Effector memory CD8-positive, alpha-beta T cell (primary cell): ENCODE data around the gene SMIM27.
A peak's percentile ranks its signal among the peaks of the same experiment; 100 is the strongest.

Experiments used
- ATAC-seq: fragments of 150-1000 bp; cut with Tn5 transposase; replicated peaks from 2 replicates; pipeline ENCODE4 v1.10.0; 2021; ENCODE audit warnings: mild to moderate bottlenecking, moderate library complexity
- DNase-seq, 3 experiments: peaks; one replicate each; pipeline ENCODE4 v3.0.0; 2021
- H3K27ac Mint-ChIP-seq, 2 donors: one replicate each; pipeline ENCODE4 v1.8.0; 2022; ENCODE audit warnings: mild to moderate bottlenecking in 2 of 2, mixed read lengths in 2 of 2, moderate library complexity in 2 of 2
- H3K27me3 Mint-ChIP-seq, 2 donors: one replicate each; pipeline ENCODE4 v1.8.0; 2022; ENCODE audit warnings: mixed read lengths in 2 of 2
- H3K36me3 Mint-ChIP-seq: one replicate; pipeline ENCODE4 v1.8.0; 2022; ENCODE audit warnings: mild to moderate bottlenecking, moderate library complexity, mixed read lengths; ENCODE audit not compliant: insufficient read depth
- H3K4me1 Mint-ChIP-seq, 2 donors: one replicate each; pipeline ENCODE4 v1.8.0; 2022; ENCODE audit warnings: low read depth in 2 of 2, mixed read lengths in 2 of 2
- H3K4me3 Mint-ChIP-seq, 2 donors: one replicate each; pipeline ENCODE4 v1.8.0; 2022; ENCODE audit warnings: mild to moderate bottlenecking in 2 of 2, mixed read lengths in 2 of 2, moderate library complexity in 2 of 2
- H3K9me3 Mint-ChIP-seq, 2 donors: one replicate each; pipeline ENCODE4 v1.8.0; 2022; ENCODE audit warnings: mixed read lengths in 2 of 2

The SMIM27 gene

GRCh38 chr9:32571969-32572899, 20.1 kb downstream of the SMIM27 start:
- H3K4me3 Mint-ChIP-seq: peak overlapping the region; percentile 100
- peaks cover 19 to 29% of the 10 kb centered on the region in 2 donors for H3K4me1 Mint-ChIP-seq
- H3K9me3 Mint-ChIP-seq: no peaks in the 10 kb centered on the region
- peaks cover 0 to 1% of the 10 kb centered on the region in 2 donors for H3K27me3 Mint-ChIP-seq
- H3K27ac Mint-ChIP-seq: peak overlapping the region; percentile 97 to 98
- peak; percentile 67 to 73 (median 67) for DNase-seq
- H3K36me3 Mint-ChIP-seq: peaks cover 35% of the 10 kb centered on the region
- peak; percentile 82 for ATAC-seq

- Mint-ChIP-seq H3K27ac (peak within 1 kb of the TSS; percentile 97 to 98), H3K9me3 (no peaks in the 10 kb centered on the region), H3K36me3 (peaks cover 28% of the 10 kb centered on the region), H3K4me3 (peak within 1 kb of the TSS; percentile 100), H3K27me3 (peaks cover 0 to 9% of the 10 kb centered on the region in 2 donors), H3K4me1 (peaks cover 19 to 29% of the 10 kb centered on the region in 2 donors)
- peak; percentile 95 to 96 (median 96) for DNase-seq
- peak; percentile 81 for ATAC-seq
These were observed 20.9 kb downstream of the SMIM27 start, which contains the start of gene NDUFB6 for GRCh38 chr9:32572900-32573523. NDUFB6 (minus strand) TSS chr9:32573159; CDS start chr9:32573060, 99 bp downstream.

GRCh38 chr9:32573821-32574220, 21.7 kb downstream of the SMIM27 start:
- peaks cover 19 to 29% of the 10 kb centered on the region in 2 donors for H3K4me1 Mint-ChIP-seq
- peak overlapping the region in 1 of 2 donors; percentile 29 for H3K4me3 Mint-ChIP-seq
- peaks cover 24% of the 10 kb centered on the region for H3K36me3 Mint-ChIP-seq
- peak overlapping the region in 1 of 2 donors; percentile 98 for H3K27ac Mint-ChIP-seq
- DNase-seq (no peak), ATAC-seq (no peak)
- no peaks in the 10 kb centered on the region for H3K9me3 Mint-ChIP-seq
- H3K27me3 Mint-ChIP-seq: peaks cover 0 to 10% of the 10 kb centered on the region in 2 donors

- Mint-ChIP-seq H3K27me3 (peaks cover 9 to 15% of the 10 kb centered on the region in 2 donors), H3K27ac (no peak overlapping the region), H3K4me1 (peaks cover 18 to 28% of the 10 kb centered on the region in 2 donors), H3K4me3 (no peak overlapping the region), H3K36me3 (peaks cover 18% of the 10 kb centered on the region), H3K9me3 (no peaks in the 10 kb centered on the region)
- DNase-seq (no peak), ATAC-seq (no peak)
These were observed 22.7 kb downstream of the SMIM27 start for GRCh38 chr9:32574858-32575257.

DNA sequence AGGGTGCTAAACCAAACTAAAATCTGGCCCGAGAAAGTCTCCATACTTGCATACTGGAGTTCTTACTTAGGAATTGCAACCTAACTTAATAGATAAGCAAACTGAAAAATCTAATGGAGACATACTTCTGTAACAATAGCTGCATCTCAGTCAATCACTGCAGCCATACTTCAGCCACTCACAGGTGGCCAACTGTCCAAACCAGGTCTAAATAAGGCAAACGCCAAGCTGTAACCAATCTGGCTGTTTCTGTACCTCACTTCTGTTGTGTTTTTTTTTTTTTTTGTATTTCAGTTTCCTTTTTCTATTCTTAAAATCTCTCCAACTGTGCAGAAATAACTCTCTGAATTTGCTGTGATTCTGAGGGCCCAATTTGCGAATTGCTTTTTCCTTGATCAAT, 25.2 kb downstream of the SMIM27 start:
- H3K27me3 Mint-ChIP-seq: peaks cover 22 to 24% of the 10 kb centered on the region in 2 donors
- no peaks in the 10 kb centered on the region for H3K9me3 Mint-ChIP-seq
- no peak for ATAC-seq
- no peak overlapping the region for H3K27ac Mint-ChIP-seq
- no peak overlapping the region for H3K4me3 Mint-ChIP-seq
- H3K4me1 Mint-ChIP-seq: peaks cover 7 to 13% of the 10 kb centered on the region in 2 donors
- peaks cover 13% of the 10 kb centered on the region for H3K36me3 Mint-ChIP-seq
- DNase-seq: no peak

- Mint-ChIP-seq H3K9me3 (no peaks in the 10 kb centered on the region), H3K4me1 (no peaks in the 10 kb centered on the region), H3K36me3 (peaks cover 3% of the 10 kb centered on the region), H3K27me3 (peaks cover 22 to 24% of the 10 kb centered on the region in 2 donors), H3K4me3 (no peak overlapping the region), H3K27ac (no peak overlapping the region)
- DNase-seq: no peak
- ATAC-seq: no peak
These were observed 26.8 kb downstream of the SMIM27 start for GRCh38 chr9:32578976-32579375.

- H3K27ac Mint-ChIP-seq: no peak overlapping the region
- H3K4me1 Mint-ChIP-seq: no peaks in the 10 kb centered on the region
These were observed 27.7 kb downstream of the SMIM27 start for GRCh38 chr9:32579706-32580331.

DNA sequence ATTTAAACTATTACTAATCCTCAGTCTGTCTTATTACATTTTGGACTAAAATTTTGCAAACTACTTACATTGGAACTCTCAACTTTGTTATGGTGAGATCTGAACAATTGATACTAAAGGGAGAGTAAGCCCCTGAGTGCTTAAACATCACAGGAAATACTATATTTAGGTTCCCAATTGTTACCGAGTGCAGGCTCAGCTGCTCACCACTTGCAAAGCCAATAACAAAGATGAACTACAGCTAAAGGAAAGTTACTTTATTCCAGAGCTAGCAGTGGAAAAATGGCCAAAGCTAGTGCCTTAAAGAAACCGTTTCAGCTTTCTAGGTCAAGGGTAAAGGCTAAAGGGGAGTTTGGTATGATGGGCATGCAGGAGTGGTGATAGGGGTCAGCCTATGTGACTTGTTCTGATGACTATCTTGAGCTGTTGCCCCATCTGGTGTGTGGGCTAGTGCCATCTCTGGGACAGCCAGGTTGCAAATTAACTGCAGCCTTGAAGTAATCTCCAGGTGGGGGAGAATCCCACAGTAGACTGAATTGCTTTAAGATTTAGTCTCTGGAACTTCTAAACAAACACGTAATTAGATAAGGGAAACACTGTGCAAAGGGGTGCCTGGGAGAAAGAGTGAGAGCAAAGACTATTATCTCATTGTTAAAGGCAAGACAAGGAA, 28.6 kb downstream of the SMIM27 start:
- no peak for DNase-seq
- peaks cover 28 to 40% of the 10 kb centered on the region in 2 donors for H3K27me3 Mint-ChIP-seq
- no peak overlapping the region for H3K4me3 Mint-ChIP-seq
- no peak for ATAC-seq
- H3K4me1 Mint-ChIP-seq: no peaks in the 10 kb centered on the region
- no peak overlapping the region for H3K27ac Mint-ChIP-seq
- H3K9me3 Mint-ChIP-seq: no peaks in the 10 kb centered on the region
- H3K36me3 Mint-ChIP-seq: peaks cover 3% of the 10 kb centered on the region

More at GRCh38 chr9:32579706-32580331, 27.7 kb downstream of the SMIM27 start:
- H3K4me3 Mint-ChIP-seq: no peak overlapping the region
- H3K27me3 Mint-ChIP-seq: peaks cover 26 to 30% of the 10 kb centered on the region in 2 donors
- DNase-seq (peak; percentile 80 to 83 (median 80)), ATAC-seq (peak; percentile 85)
- H3K9me3 Mint-ChIP-seq: no peaks in the 10 kb centered on the region
- H3K36me3 Mint-ChIP-seq: peaks cover 3% of the 10 kb centered on the region

DNA sequence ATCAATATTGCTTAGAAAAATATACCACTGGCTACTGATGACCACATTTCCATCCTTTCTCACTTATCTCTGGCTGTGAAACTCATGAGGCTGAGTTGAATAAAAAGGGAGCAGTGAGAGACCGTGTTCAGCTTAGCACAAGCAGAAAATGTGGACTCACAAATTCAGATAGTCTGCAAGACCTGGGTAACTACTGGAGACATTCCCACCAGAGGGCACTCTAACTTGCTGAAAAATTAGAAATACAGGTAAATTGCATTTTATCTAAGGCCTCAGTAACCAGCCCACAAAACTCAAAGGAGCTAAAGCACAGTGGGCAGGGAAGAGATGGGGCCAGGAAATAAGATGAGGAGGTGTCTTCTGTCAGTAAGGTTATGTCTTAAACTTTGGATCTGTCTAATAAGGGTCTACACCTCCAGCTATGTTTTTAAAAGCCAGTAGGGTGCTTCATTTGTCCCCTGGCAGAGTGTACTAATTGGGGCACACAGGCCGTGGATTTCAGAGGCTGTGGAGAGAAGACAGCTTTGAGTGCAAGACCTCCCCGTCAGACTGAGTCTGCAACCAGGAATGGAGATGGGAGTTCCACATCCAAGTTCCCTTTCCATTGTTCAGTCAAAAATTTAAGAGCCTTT, 29.5 kb downstream of the SMIM27 start:
- Mint-ChIP-seq H3K27me3 (peaks cover 28 to 48% of the 10 kb centered on the region in 2 donors), H3K36me3 (peaks cover 3% of the 10 kb centered on the region)
- peak; percentile 12 to 26 (median 15) for DNase-seq

DNA sequence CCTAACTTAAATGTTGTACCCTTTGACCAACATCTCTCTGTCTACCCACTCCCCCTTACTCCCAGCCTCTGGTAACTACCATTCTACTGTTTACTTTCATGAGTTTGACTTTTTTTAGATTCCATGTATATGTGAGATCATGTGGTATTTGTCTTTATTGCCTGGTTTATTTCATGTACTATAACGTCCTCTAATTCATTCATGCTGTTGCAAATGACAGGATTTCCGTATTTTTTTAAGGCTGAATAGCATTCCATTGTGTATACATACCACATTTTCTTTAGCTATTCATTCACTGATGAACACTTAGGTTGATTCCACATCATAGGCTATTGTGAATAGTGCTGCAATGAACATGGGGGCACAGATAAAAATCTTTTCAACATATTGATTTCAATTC, 32.7 kb downstream of the SMIM27 start:
- Mint-ChIP-seq H3K9me3 (no peaks in the 10 kb centered on the region), H3K27ac (no peak overlapping the region), H3K27me3 (peaks cover 21 to 60% of the 10 kb centered on the region in 2 donors), H3K4me1 (no peaks in the 10 kb centered on the region), H3K36me3 (peaks cover 2% of the 10 kb centered on the region), H3K4me3 (no peak overlapping the region)
- DNase-seq (no peak), ATAC-seq (no peak)

More for the DNA sequence above, 29.5 kb downstream of the SMIM27 start:
- H3K9me3 Mint-ChIP-seq: no peaks in the 10 kb centered on the region
- ATAC-seq: peak; percentile 63
- H3K27ac Mint-ChIP-seq: no peak overlapping the region
- no peaks in the 10 kb centered on the region for H3K4me1 Mint-ChIP-seq
- no peak overlapping the region for H3K4me3 Mint-ChIP-seq

DNA sequence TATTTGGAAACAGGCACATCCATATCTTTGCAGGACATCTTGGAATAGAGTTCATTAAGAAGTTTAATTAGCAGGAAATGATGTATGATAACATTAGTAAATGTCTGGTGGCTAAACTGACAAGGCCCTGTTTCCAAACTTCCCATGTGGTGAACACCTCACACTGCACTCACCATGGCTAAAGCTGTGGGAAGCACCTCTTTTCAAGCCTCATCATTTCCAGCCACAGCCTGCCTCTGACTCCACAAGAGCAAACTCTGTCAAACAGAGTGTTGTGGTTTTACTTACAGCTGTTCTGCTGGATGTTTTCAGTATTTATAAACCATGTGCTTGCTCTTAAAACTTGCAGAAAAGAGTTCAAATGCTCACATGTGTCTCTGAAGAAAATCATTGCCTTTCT, 35.8 kb downstream of the SMIM27 start:
- no peak overlapping the region for H3K4me3 Mint-ChIP-seq
- DNase-seq (no peak), ATAC-seq (peak; percentile 27)
- H3K9me3 Mint-ChIP-seq: no peaks in the 10 kb centered on the region
- H3K27ac Mint-ChIP-seq: no peak overlapping the region
- no peaks in the 10 kb centered on the region for H3K36me3 Mint-ChIP-seq
- H3K4me1 Mint-ChIP-seq: no peaks in the 10 kb centered on the region
- peaks cover 38 to 64% of the 10 kb centered on the region in 2 donors for H3K27me3 Mint-ChIP-seq

DNA sequence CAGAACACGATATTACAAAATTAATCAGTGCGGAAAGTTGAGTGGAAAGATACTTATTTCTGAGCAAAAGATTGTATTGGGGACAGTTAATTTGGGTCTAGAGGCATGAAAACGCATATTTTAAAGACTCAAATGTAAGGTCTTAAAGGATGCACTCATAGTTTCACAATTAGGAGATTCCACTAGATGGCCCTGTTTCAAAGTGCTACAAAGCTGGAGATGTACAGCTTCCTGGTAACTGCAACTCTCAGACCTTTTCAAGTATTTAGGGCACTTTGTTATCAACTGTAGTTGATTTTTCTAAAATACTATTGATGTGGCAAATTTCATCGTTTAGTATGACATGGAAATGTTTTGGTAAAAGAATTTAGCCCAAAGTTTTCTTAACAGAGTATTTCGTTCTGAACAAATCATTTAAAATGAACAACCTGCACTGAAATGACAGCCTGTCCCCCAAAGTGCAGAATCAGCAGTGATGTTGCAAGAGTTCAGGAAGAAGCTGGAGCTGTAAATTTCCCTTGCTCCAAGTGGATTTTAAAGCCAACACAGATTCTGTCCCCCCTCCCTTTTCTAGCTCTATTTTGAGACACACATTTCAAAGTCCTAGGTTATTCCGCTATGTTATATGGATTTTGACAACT, 37.1 kb downstream of the SMIM27 start:
- Mint-ChIP-seq H3K9me3 (no peaks in the 10 kb centered on the region), H3K4me3 (no peak overlapping the region), H3K36me3 (no peaks in the 10 kb centered on the region), H3K4me1 (no peaks in the 10 kb centered on the region), H3K27me3 (peaks cover 38 to 64% of the 10 kb centered on the region in 2 donors), H3K27ac (no peak overlapping the region)
- no peak for DNase-seq
- peak; percentile 62 for ATAC-seq
